ENCODE data around the gene NFIA.

The NFIA gene

DNA sequence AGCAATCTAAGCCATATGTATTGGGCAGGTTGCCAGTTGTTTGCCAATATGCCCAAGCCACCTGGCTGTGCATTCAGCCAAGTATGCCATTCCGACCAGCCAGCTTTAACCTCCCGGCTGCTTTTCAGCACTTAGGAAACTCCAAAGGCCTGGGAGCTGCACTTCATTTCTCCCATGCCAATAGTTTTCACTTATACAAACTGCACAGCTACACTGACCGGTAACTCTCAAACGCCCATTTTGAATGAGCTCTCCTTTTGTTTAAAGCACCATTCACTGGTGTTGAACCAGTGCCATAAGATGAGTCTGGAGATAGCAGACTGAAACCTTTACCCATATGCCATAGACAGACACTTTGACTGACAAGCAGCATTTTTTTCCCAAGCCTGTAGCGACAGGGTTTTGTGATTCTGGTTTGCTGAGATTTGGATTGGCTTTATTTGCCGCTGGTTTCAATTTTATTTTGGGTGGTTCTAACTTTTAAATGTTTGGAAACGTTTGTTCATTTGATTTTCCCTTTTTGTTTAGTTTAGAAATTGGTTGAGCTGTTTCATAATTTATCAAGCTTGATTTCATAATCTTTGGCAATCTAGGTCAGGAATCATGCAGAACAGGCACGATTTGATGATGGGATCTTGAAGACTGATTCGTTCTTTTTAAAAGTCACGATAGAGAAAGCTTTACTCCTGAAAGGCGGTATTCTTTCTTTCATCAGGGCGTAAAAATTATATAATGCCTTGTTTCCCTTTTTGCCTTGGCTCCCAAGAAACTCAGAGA is 144.6 kb downstream of the NFIA start:
- no peak for DNase-seq

DNA sequence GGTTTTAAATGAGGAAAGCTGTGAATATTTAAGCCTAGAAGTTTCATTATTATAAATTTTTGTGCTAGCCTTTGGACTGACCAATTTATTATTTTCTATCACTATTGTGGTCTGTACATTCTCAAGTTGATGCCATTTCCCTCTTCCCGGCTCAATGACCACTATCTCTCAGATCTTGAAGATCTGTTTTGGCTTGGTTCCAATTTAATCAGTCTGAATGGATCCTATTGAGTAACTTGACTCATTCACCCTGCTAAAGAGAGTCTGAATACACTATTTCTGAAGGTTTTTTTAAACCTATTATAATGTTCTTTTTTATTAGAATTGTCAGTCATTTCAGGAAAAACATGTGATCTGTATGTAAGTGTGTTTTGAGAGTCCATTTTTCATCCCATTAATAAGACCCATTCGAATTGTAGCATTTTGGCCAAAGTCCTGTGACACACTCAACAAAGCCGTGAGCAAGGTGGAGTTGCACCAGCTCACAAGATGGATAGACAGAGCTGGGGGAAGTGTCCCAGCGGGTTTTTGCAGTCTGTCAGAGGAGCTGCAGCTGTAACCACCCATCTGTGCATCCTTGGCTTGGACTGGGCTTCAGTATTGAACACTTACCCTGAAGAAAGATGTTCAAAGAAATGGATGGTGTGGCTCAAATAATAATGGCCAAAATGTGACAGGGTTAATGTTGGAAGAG is 145.6 kb downstream of the NFIA start:
- DNase-seq, result no peak

DNA sequence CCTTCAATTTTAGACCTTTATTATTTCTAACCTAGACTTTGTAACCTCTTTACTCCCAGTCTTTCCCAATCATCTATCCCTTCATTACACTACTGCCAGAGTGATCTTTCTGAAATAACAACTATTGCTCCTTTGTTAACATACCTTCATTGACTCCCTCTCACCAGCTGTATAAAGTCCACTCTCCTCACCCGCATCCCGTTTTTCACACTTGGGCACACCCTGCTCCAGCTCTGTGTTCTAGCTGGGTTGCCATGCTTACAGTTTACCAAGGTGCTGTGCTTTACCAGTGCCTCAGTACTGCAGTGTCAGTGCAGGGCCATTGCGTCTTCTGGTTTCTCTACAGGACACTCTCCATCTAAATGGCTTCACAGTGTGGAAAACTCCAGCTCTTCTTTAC is 148.2 kb downstream of the NFIA start:
- no peak for DNase-seq

DNA sequence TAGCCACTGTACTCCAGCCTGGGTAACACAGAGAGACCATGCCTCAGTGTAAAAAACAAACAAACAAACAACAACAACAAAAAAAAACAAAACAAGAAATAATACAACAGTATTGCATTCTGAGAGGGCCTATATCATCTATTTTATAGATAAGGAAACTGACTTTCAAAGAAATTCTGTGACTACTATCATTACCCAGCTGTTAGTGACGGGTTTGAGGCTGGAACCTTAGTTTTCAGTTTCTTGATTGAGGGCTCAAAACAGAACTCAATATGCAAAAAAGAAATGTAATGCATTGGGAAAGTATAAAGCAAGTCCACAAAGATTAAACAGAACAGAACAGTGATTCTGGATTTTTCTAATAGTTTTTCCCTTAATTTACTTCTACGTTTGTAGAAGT is 149.4 kb downstream of the NFIA start:
- no peak for DNase-seq

DNA sequence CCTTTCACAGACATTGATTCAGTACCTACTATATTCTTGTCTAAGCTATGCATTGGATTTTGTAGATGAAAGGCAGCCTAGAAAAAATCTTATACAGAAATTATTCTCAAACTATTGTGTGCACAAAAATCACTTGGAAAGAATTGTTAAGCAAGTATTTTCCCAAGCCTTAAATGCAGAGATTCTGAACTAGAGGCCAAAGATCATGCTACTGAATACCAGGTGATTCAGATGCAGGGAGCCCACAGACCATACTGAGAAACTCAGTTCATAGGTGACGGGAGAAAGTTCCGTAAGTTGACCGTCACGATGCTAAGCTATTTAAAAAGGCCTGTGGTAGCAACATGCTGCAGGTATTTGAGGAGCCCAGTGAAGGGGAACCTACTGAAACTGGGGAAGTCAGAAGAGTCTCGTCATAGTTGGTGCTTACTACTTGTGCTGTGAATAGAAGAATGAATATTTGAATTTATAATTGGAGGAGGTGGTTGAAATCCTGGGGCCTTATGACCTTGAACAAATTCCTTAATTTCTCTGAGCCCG is 150.8 kb downstream of the NFIA start:
- DNase-seq, result no peak

DNA sequence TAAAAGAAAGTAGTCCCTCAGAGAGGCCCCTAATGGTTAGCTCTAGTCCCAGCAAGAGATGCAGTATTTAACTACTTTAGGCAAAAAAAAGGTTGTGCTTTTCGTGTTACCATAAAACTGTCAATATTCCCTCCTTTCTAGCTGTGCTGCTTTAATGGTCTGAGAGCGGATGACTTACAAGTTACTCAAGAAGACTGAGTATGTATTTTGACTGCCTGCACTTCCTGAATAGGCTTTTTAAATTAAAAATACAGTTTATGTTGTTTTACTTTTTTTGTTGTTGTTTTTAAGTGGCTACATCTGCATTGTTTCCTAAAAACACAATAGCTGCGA is 152.2 kb downstream of the NFIA start:
- DNase-seq, result no peak

DNA sequence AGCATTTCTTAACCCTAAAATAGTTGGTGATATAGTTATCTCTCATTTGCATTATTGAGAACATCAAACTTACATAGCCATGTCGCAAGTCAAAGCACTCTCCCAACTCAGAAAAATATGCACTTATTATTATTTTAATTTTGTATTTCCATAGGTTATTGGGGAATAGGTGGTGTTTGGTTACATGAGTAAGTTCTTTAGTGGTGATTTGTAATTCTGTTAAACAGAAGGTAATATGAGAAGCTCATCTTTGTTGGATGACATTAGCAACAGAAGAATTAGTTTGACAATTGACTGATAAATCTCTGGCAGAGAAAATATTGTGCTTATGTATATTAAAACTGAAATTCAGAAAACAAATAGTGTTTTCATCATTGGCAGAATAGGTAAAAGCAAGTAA is 154.8 kb downstream of the NFIA start:
- no peak for DNase-seq

DNA sequence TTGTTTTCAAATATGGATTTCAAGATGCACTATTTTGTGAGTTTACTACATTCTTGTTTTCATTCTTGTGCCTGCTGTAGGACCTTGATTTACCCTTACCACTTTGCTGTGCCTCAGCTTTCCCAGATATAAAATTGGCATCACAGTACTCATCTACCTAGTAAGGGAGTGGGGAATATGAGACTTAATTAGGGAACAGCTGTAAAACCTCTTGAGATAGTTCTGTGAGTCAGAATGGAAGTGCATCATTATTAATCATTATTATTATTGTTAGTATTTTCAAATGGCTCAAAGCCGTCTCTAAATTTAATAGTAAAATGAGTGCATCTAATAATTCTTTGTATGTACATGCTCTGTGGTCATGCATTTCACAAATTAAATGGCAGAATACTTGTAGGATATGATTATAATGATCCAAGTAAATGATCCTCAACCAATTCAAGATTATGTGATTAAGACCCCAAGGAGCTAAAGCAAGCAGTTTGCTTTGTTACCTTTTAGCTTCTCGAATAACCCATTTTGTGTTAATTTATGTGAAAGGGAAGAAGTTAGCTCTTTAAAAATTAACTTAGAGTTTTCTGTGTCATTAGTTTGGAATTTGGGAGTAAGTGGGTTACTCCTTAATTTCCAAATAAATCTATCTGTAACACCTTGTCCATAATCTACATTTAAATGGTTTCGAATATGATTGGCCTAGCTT is 155.4 kb downstream of the NFIA start:
- no peak for DNase-seq

DNA sequence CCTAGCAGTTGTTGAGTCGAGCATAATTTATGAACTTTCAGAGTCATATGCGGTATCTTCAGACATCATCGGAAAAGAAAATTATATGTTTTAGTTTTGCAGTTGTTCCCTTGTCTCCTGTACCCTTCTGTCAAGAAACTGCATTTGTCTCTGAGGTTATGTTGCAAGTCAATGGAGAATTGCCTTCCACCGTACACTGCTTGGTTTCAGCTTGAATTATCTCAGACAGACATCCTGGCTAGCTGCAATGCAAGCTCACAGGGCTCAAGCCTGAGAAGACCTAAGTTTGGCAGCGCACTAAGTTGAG is 156.0 kb downstream of the NFIA start:
- DNase-seq, result no peak

DNA sequence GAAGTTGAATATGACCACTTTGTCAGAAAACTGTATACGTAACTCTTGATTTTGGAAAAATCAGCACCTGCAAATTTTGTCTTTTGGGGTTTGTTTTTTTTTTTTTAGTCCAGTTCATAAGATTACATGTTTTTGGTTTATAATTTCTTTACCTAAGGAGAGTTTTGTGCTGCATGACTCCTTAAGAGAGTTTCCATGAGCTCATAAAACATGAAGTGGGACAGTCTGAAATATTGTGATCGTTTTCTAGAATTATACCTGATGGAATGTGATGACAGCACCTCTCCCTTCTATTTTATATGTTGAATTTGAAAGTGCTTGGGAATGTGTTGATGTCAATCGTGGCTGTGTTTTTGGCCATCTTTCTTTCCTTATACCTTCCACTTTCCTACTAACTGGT is 158.5 kb downstream of the NFIA start:
- DNase-seq, result no peak

DNA sequence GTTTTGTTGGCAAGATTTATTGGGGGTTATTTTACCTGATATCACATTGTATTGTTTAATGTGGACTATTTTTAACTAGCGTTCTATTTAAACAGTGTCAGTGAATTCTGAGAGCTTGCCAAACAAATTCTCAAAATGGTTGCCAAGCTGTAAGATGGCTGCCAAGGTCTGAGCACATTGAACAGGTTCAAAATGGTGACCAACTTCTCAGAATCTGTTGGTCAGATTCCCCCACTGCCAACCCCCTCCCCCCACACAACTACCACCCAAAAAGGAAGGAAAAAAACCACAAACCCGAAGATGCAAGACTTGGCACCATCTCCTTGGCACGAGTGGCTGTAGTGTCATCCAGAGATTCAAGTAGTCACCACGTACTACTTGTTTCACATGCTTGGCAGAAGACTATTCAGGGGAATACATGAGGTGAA is 159.1 kb downstream of the NFIA start:
- no peak for DNase-seq

DNA sequence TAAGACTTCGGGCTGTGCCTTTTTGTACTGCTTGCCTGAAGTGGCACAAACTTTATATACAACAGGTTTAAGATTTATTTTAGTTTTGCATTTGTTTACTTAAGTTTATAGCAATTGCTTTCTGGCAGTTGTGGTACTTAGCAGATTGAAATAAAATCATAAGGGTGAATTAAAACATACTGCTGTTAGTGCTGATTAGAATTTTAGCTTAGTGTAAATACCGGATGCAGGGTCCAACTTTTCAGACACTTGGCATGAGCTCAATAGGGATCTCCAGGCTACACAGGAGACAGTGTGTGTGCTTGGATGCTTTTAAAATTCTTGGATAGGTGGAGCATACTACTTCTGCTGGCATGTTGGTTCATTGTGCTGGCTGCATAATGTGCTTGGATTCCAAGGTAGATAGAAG is 159.6 kb downstream of the NFIA start:
- DNase-seq, result no peak

DNA sequence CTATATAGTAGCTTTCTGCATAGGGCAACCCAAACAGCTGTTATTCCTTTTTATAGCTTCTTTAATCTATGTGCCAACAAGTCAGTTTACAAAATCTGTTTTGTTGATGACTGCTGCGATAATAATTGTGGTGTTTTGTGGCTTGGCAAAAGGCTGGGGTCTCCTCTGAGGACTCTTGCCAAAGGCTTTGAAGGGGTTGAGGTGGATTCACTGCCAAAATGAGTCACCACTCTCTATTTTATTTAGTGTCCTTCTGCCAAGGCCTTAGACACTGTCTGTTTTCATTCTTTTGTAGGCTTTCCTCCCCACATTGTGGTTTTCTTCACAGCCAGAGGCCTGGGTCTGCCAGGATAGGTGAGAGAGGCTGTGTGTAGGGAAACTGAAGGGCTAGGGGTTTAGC is 161.8 kb downstream of the NFIA start:
- no peak for DNase-seq

DNA sequence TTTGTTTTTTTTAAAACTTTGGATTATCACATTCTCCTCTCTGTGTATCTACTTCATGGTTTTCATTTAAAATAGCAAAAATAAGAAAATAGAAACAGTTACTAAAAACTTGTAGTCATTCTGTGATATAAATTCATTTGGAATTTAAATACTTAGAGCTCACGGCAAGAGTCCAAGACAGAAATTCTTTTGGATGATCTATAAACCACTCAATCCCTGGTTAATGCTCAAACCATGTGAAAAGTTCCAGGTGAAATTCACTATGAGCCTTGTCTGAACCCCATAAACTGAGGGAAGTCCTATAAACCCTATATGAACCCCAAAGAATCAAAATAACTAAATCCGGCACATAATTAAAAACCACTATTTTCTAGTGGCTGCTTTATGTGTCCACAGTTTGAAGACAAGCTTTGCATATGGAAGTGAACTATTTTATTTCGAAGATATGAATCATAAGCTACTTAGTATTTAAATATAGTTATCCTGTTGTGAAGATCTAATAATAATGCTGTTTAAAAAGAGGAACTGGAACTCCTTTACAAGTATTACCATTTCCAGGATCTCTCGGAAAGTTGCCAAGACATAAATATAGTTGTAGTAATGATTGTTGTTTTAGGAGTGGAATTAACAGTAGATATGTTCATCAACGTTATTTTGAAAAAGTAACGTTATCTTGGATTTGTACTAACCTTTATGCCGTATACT is 163.5 kb downstream of the NFIA start:
- no peak for DNase-seq

DNA sequence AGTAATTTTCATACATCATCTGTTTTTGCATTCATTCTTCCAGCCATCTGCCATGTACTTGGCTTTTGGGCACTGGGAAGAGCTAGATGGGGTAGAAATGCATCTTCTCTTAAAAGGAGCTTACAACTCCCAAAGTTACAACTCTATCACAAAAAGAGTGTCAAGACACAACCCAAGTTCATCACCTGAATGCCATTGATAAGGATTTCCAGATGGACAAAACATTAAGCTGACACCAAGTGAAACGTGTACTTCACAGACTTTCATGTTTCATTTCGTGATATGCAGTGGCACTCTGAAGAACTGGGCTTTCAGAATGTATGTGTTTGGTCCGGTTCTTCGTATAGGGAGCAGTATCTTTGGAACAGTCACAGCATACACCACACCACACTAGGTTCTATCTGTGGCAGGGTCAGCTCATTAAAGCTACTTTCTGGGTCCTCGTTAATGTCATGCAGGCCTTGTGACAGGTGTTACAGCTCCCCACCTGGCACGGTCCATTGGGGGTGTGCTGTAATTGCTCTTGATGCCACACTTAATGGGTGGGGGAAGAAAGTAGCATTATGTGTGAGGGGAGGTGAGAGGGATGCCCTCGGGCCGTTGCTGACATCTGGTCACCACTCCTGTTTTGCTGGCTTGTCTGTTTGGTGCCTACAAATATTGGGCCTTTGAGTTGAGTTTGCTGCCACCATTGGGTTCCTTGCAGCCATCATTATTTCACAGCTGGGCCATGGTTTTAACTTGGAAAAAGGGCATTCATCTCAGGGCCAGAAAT is 164.9 kb downstream of the NFIA start:
- DNase-seq, result no peak

DNA sequence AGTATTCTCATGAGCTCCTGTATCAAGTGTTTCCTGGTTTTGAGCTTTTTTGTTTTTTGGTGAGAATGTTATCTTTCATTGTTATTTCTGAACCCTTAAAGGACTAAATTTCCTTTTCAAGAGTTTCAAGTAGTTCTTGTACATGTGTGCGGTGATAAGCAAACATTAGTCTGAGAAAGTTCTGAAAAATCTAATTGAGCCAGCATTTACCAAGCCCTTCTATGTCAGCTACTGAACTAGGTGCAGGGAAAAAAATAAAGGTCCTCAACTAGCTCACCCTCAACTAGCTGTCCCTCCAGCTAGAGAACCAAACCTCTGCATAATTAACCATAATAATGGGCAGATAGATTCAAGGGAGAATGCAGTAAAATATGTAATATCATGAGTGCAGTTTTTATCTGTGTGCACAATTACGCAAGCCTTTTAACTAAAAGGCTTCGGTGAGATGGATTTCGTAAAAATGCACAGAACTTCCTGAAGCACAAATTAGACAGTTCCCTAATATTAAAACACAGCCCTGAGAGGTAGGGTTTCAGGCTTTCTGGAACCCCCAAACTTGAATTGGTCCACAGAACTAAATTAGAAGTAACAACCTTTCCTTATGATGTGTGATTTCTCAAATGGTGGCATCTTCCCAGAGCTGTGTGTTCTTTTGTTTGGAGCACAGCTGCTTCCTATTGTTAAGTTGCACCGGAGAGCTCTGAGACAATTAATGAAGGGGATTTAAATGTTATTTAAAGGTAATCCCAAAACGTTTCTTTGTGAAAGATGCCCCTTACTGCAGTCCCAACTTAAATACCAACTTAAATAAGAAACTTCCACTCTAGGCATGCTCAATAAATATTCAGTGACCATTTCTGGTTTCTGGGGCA is 165.8 kb downstream of the NFIA start:
- no peak for DNase-seq

DNA sequence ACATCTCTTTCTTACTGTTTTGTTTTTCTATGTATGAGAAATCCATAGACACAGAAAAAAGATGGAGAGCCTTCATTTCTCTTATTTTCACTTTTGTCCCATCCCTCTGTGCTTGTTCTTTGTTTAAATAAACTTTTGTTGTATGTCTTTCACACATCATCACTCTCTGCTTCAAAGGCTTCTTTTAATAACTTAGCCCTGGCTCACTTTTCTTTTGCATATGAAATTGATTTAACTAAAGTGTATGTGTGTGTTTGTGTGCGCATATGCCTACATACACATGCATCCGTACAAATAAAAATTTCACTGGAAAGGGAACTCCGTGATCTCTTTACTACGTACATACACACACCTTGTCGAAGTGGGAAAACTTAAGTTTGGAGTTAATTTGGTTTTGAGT is 168.6 kb downstream of the NFIA start:
- no peak for DNase-seq

DNA sequence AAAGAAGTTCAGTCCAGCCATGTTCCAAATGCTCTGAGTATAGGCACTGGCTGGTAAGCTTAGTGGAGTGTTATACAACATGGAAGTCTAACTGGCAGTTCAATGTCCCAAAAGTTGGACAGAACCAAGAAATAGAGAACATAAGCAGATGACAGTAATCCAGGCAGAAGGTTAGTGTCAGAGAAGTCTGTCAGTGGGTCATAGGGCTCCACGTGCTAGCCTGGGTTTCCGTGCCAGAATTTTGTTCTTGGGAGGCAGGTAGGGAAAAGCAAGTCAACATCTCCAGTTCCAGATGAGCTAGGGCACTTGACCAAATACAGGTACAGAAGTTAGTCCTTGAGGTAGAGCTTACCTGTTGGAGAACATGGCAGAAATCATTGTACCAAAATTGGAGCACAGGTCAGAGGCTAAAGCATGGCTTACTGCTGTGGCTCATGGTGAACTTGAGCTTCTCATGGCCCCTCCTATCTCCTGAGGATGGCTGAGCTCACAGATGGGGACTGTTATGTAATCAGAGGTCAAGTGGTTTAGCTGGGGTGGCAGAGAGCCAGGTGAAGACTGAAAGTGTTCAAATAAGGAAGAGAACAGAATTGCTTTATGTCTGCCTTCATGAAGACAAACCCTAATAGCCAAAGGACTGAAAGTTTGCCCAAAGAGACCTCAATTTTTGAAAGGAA is 170.8 kb downstream of the NFIA start:
- DNase-seq, result no peak

DNA sequence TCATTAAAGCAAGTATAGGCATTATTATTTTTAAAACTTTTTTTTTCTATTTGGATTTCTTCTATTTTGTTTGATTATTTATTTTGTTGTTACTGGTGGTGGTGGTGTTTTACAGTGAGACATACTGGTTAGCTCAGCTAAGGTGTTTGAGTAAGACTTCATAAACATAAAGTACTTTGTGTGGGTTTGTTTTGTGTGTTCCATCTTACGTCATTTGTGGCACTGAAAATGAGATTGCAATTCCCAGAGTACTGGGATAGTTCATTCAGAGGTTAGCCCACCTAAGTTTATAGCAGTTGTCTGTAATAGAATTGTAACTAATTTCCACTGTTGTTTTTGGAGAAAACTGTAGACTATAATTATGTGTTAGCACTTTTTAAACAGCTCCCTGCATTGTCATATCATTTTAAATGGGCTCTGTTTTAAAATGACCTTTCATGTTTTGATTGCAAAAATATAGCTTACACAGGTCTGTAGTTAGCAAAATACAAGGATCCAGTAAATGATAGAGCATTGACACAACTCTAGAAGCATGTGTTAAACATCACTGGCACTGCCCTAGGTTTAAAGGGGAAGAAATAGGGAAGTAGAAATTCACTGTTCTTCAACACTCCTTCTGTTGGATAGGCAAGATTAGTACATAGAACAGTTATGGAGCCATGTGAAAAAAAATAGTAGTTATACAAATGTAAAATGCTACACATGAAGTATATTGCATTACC is 171.7 kb downstream of the NFIA start:
- no peak for DNase-seq

DNA sequence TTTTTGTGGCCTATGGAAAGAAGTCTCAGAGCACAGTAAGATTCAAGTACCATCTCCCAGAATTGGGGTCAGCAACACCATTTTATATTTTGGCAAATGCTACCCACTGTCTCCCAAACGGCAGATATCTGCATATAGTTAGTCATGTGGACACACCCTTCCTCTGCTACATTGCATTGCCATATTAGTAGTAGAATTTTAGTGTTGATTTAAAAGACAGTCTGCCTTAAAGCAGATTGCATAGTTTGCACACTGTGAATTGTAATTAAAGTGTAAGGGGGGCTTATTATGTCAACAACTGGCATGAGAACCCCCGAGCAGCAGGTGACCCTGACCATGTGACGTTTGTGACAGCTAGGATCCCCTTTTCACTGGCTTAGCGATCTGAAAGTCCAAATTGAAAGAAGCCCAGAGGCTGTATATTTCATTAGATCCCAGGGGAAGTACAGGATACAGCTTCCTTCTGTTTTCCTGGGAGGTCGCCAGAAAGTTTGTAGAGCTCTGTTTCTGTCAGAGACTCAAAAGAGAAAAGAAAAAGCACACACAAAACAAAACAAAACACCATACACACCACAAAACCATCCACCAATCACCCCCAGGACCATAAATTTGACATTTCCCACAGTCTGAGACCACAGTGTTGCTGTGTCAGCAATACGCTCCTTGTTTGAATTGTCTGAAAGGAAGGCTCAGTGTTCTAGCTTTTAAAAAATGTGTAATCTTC is 172.4 kb downstream of the NFIA start:
- DNase-seq, result no peak
